Endothelial cell (in vitro differentiated cells): Measurements from ENCODE around the gene PRKAG3. TPM values are rescaled to one million over a fixed set of nuclear protein-coding genes. Genes with fewer than 3 reads are reported as not detected.

ENCODE experiments used
- DNase-seq: peaks from one replicate; pipeline ENCODE4 v3.0.0; 2021; ENCODE audit warnings: low spot score
- H3K27ac Mint-ChIP-seq: one replicate; pipeline ENCODE4 v1.8.0; 2021; ENCODE audit warnings: mixed read lengths, inconsistent platforms; ENCODE audit not compliant: unreplicated experiment
- H3K27me3 Mint-ChIP-seq: one replicate; pipeline ENCODE4 v1.8.0; 2021; ENCODE audit warnings: mild to moderate bottlenecking, moderate library complexity, mixed read lengths, inconsistent platforms; ENCODE audit not compliant: unreplicated experiment
- H3K36me3 Mint-ChIP-seq: one replicate; pipeline ENCODE4 v1.8.0; 2021; ENCODE audit warnings: mild to moderate bottlenecking, low read depth, mixed read lengths, inconsistent platforms; ENCODE audit not compliant: unreplicated experiment
- H3K4me1 Mint-ChIP-seq: one replicate; pipeline ENCODE4 v1.8.0; 2021; ENCODE audit warnings: mild to moderate bottlenecking, mixed read lengths, inconsistent platforms; ENCODE audit not compliant: unreplicated experiment
- H3K4me3 Mint-ChIP-seq: one replicate; pipeline ENCODE4 v1.8.0; 2021; ENCODE audit warnings: mild to moderate bottlenecking, mixed read lengths, inconsistent platforms; ENCODE audit not compliant: unreplicated experiment
- H3K9me3 Mint-ChIP-seq: one replicate; pipeline ENCODE4 v1.8.0; 2021; ENCODE audit warnings: mixed read lengths, inconsistent platforms; ENCODE audit not compliant: unreplicated experiment
- CTCF ChIP-seq: fragments of 200-600 bp; sonication (generic); IDR thresholded peaks from one replicate; pipeline ENCODE4 v1.5.0; 2021; ENCODE audit warnings: antibody characterized with exemption; ENCODE audit not compliant: unreplicated experiment
- total RNA-seq: library from RNA; stranded (reverse); fragmentation: NEBNext Ultra II Directional; extraction: Animal tissue kit (Norgen Biotek cat#: 25700); gene quantifications from one replicate; pipeline ENCODE4 v1.2.1, GENCODE V29; 2021; ENCODE audit not compliant: unreplicated experiment

Gene PRKAG3
- total RNA-seq, 1 donor from 2014 or later: not detected

- Mint-ChIP-seq H3K9me3 (no peaks in the 10 kb centered on the region), H3K4me3 (no peak overlapping the region), H3K27me3 (peaks cover 38% of the 10 kb centered on the region), H3K4me1 (peaks cover 12% of the 10 kb centered on the region), H3K36me3 (no peaks in the 10 kb centered on the region), H3K27ac (no peak overlapping the region)
- no peak for TF ChIP-seq CTCF
- no peak for DNase-seq
Measured at GRCh38 chr2:218863021-218863520, 31.5 kb upstream of the PRKAG3 start.

GRCh38 chr2:218861645-218862318, 30.2 kb upstream of the PRKAG3 start:
- Mint-ChIP-seq H3K27me3 (peaks cover 40% of the 10 kb centered on the region), H3K27ac (no peak overlapping the region), H3K4me1 (peaks cover 12% of the 10 kb centered on the region), H3K4me3 (no peak overlapping the region), H3K36me3 (no peaks in the 10 kb centered on the region), H3K9me3 (no peaks in the 10 kb centered on the region)
- DNase-seq: no peak
- TF ChIP-seq CTCF: no peak

- no peak for DNase-seq
- Mint-ChIP-seq H3K4me3 (no peak overlapping the region), H3K27me3 (peaks cover 44% of the 10 kb centered on the region), H3K9me3 (no peaks in the 10 kb centered on the region), H3K36me3 (no peaks in the 10 kb centered on the region), H3K4me1 (peaks cover 12% of the 10 kb centered on the region), H3K27ac (no peak overlapping the region)
- no peak for TF ChIP-seq CTCF
Measured at GRCh38 chr2:218860950-218861381, 29.4 kb upstream of the PRKAG3 start.

GRCh38 chr2:218859988-218860831, 28.6 kb upstream of the PRKAG3 start:
- H3K4me1 Mint-ChIP-seq: peaks cover 12% of the 10 kb centered on the region
- no peak overlapping the region for H3K27ac Mint-ChIP-seq
- no peaks in the 10 kb centered on the region for H3K36me3 Mint-ChIP-seq
- peaks cover 49% of the 10 kb centered on the region for H3K27me3 Mint-ChIP-seq
- H3K9me3 Mint-ChIP-seq: no peaks in the 10 kb centered on the region
- DNase-seq: no peak
- TF ChIP-seq CTCF: no peak
- no peak overlapping the region for H3K4me3 Mint-ChIP-seq
